Astrocyte (in vitro differentiated cells and primary cell): ENCODE results near the gene GBX1.

Source experiments
- CTCF ChIP-seq: IDR thresholded peaks from 2 replicates; pipeline ENCODE4 v1.5.1; 2011; ENCODE audit warnings: low read depth, mild to moderate bottlenecking, inconsistent platforms, low read length, moderate library complexity; ENCODE audit not compliant: insufficient read depth
- EZH2 ChIP-seq: IDR thresholded peaks from 2 replicates; pipeline ENCODE4 v1.6.1; 2012; ENCODE audit warnings: mild to moderate bottlenecking, low read length, inconsistent platforms; ENCODE audit not compliant: insufficient read depth

DNA sequence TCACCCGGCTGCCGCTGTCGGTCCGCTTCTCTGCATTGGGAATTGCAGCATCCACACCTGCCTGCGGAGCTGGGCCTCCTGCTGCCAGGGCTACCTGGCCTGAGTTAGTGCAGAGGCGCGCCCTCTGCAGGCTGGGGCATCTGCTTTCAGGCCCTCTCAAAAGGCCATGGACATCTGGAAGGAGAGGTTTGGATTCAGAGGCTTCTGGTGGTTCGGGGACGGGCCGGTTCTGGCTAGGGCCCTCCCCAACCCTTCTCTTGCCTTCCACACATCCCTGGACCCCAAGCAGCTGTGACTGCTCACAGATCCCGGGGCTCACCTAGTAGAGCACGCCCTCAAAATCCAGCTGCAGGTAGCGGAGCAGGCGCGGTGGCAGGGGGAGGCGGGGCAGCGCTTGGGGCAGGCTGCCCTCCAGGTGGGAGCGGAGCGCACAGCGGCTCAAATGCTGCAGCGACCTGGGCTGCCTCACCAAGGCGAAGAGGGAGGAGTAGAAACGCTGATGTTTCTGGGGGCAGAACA is 8.4 kb upstream of the GBX1 start:
- no peak for TF ChIP-seq CTCF
- no peak for TF ChIP-seq EZH2
